Muscle layer of duodenum (tissue), 2 donors: ENCODE results near the gene LRRC25.

Experiments used
- H3K27ac ChIP-seq: one replicate; pipeline ENCODE4 v1.7.0; 2013; ENCODE audit warnings: mild to moderate bottlenecking, low read length
- H3K27me3 ChIP-seq: one replicate; pipeline ENCODE4 v1.7.0; 2013; ENCODE audit warnings: low read depth, mild to moderate bottlenecking, control low read depth, low read length
- H3K36me3 ChIP-seq, 2 donors: one replicate each; pipeline ENCODE4 v1.7.0; 2013; ENCODE audit warnings: low read length in 2 of 2, control low read depth in 1 of 2, mild to moderate bottlenecking in 1 of 2; ENCODE audit not compliant: insufficient read depth in 2 of 2, control insufficient read depth in 1 of 2
- H3K4me1 ChIP-seq, 2 donors: one replicate each; pipeline ENCODE4 v1.7.0; 2013; ENCODE audit warnings: low read length in 2 of 2, mild to moderate bottlenecking in 2 of 2, control low read depth in 1 of 2, moderate library complexity in 1 of 2; ENCODE audit not compliant: insufficient read depth in 2 of 2, control insufficient read depth in 1 of 2
- H3K4me3 ChIP-seq, 2 donors: one replicate each; pipeline ENCODE4 v1.7.0; 2013; ENCODE audit warnings: low read length in 2 of 2, low read depth in 1 of 2, mild to moderate bottlenecking in 1 of 2
- H3K9me3 ChIP-seq, 2 donors: one replicate each; pipeline ENCODE4 v1.7.0; 2013; ENCODE audit warnings: low read length in 2 of 2, control low read depth in 1 of 2, mild to moderate bottlenecking in 1 of 2; ENCODE audit not compliant: control insufficient read depth in 1 of 2
- donor health status: healthy.

The LRRC25 gene

DNA sequence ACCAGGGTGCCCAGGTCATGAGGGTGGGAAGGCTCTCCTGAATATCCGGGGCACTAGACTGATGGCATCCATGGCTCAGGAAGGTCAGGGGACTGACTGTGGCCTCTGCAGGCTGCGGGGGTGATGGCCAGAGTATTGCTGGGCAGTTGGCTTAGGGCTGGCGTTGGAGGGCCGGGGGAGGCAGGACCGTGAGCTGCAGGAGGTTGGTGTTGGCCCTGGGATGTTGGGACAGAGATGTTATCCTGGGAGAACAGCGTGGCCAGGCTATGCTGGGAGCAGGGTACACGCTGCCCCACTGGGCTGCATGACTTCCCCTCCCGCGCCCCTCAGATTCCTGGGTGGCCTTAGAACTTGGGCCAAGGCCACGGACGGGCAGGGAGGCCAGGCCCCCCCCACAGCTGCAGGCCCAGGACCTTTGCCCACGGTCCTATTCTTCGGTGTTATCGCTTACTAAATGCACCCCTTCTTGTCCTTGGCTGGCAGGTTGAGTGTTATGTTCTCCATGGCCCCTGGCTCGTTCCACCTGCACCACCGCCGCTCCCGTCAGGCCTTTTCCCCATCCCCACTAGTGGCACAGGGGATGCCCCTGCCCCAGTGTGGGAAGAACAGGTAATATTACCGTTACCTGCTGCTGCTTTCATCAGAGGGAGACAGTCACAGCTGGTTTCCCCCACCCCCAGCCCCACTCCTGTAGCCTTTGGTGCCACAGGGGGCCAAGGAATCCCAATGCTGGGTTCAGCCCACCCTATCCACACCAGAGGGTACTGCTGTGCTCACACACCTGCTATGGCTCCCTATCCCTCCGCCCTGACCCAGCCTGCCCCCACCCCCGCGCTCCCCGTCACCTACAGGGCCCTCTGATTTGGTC lies 43.7 kb upstream of the LRRC25 start:
- no peak overlapping the region for H3K27ac ChIP-seq
- H3K4me1 ChIP-seq = peaks cover 7 to 23% of the 10 kb centered on the region in 2 donors
- no peaks in the 10 kb centered on the region for H3K9me3 ChIP-seq
- peaks cover 21 to 28% of the 10 kb centered on the region in 2 donors for H3K36me3 ChIP-seq
- no peaks in the 10 kb centered on the region for H3K27me3 ChIP-seq
- no peak overlapping the region for H3K4me3 ChIP-seq

GRCh38 chr19:18440415-18440877 lies 43.0 kb upstream of the LRRC25 start:
- H3K36me3 ChIP-seq = peaks cover 16 to 21% of the 10 kb centered on the region in 2 donors
- no peaks in the 10 kb centered on the region for H3K9me3 ChIP-seq
- peaks cover 7 to 23% of the 10 kb centered on the region in 2 donors for H3K4me1 ChIP-seq
- no peaks in the 10 kb centered on the region for H3K27me3 ChIP-seq
- no peak overlapping the region for H3K27ac ChIP-seq
- H3K4me3 ChIP-seq = no peak overlapping the region

DNA sequence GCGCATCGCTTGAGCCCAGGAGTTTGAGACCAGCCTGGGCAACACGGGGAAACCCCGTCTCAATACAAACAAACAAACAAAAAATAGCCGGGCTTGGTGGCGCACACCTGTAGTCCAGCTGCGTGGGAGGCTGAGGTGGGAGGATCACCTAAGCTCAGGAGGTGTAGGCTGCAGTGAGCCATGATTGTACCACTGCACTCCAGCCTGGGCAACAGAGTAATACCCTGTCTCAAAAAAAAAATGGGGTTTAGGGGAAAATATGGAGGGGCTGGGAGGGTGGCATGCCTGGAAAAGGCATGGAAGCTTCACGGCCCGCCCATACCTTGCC lies 42.5 kb upstream of the LRRC25 start:
- no peaks in the 10 kb centered on the region for H3K9me3 ChIP-seq
- peaks cover 7 to 23% of the 10 kb centered on the region in 2 donors for H3K4me1 ChIP-seq
- no peak overlapping the region for H3K4me3 ChIP-seq
- no peaks in the 10 kb centered on the region for H3K27me3 ChIP-seq
- H3K36me3 ChIP-seq = peaks cover 16 to 17% of the 10 kb centered on the region in 2 donors
- H3K27ac ChIP-seq = no peak overlapping the region

DNA sequence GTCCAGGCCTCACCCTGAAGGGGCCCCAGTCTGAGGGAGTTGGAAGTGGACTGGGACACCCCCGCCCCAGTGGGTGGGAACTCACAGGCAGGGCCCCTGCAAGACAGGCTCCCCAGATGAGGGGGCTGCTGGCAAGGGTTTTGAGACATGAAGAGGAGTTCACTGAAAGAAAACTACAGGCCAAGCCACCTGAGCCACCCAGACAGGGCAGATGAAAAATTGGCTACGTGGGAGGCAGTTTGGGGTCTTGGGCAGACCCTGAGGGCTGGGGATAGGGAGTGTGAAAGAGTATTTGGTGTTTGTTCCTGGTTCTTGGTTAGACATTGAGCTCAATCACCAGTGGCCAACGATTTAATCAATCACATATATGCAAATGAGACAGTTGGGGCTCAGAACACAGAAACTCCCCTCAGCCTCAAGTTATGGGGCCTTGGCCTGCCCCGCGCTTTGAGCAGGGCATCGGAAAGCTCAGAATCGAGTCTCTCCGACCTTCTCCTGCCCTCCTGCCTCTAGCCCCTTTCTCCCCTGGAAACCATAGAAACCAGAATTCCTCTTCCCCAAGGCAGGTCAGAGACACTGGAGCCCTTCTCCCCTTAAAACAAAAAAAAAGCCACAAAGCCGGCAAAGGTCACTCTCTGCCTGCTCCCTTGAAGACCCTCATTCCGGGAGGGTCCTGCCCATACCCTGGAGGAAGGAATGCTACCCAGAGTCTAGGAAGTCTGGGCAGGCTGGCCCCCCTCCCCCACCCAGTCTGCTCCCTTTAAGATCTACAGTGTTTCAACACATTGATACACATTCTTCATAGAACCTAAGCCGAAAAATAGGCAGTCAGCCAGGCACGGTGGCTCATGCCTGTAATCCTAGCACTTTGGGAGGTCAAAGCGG lies 41.8 kb upstream of the LRRC25 start:
- Histone ChIP-seq H3K9me3 (no peaks in the 10 kb centered on the region), H3K4me1 (peaks cover 7 to 29% of the 10 kb centered on the region in 2 donors), H3K4me3 (no peak overlapping the region), H3K36me3 (peaks cover 10 to 11% of the 10 kb centered on the region in 2 donors), H3K27me3 (no peaks in the 10 kb centered on the region), H3K27ac (no peak overlapping the region)

GRCh38 chr19:18438331-18439024 lies 41.1 kb upstream of the LRRC25 start:
- H3K4me3 ChIP-seq = peak overlapping the region in 1 of 2 donors; percentile 62
- peaks cover 7 to 33% of the 10 kb centered on the region in 2 donors for H3K4me1 ChIP-seq
- no peaks in the 10 kb centered on the region for H3K9me3 ChIP-seq
- H3K36me3 ChIP-seq = peaks cover 2 to 3% of the 10 kb centered on the region in 2 donors
- H3K27me3 ChIP-seq = no peaks in the 10 kb centered on the region
- H3K27ac ChIP-seq = no peak overlapping the region

DNA sequence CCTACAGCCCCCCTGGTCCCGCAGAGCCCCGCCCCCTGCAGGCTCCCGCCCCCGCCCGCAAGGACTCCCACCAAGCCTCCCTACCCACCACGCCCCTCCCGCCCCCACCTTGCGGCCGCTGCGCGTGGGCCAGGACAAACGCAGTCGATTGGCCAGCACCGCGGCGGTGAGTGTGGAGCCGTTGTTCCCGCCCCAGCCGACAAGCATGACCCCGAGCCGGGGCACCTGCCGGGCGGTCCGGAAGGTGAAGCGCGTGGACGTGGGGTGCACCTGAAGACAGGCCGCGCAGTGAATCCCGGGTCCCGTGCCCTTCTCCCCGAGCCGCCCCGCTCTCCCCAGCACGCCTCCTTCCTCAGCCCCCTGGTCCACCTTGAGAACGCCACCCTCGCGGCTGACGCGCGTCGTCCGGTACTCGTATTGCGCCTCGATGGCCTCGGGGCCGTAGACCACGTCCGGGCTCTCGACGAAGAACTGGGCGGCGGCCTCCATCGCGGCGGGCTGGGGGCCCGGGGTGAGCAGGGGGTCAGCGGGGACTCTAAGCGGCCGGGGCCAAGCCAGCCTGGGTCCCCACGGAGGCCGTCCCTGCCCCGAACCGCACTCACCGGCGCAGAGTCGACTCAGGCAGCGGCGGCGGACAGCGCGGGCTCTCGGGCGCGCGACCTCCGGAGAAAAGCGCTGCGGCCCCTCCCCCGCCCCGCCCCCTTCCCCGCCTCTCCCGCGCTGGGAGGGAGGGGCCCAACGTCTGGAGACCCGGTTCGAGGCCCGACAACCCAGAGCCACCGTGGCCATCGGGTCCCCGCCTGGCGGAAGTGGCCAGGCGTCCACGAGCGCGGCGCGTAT lies 40.3 kb upstream of the LRRC25 start, which contains the start of gene ISYNA1:
ISYNA1 (minus strand) TSS at position 643 of the 840 bp plus-strand sequence; CDS start at position 489, 154 bp downstream.
- no peaks in the 10 kb centered on the region for H3K36me3 ChIP-seq
- no peak within 1 kb of the TSS for H3K27ac ChIP-seq
- peaks cover 7 to 33% of the 10 kb centered on the region in 2 donors for H3K4me1 ChIP-seq

GRCh38 chr19:18436671-18437490 lies 39.5 kb upstream of the LRRC25 start:
- Histone ChIP-seq H3K9me3 (no peaks in the 10 kb centered on the region), H3K27me3 (no peaks in the 10 kb centered on the region), H3K4me1 (peaks cover 4 to 36% of the 10 kb centered on the region in 2 donors), H3K4me3 (peak overlapping the region in 1 of 2 donors; percentile 62), H3K36me3 (no peaks in the 10 kb centered on the region), H3K27ac (no peak overlapping the region)

More for the DNA sequence above, 40.3 kb upstream of the LRRC25 start, which contains the start of gene ISYNA1:
- Histone ChIP-seq H3K27me3 (no peaks in the 10 kb centered on the region), H3K4me3 (peak within 1 kb of the TSS in 1 of 2 donors; percentile 62), H3K9me3 (no peaks in the 10 kb centered on the region)

DNA sequence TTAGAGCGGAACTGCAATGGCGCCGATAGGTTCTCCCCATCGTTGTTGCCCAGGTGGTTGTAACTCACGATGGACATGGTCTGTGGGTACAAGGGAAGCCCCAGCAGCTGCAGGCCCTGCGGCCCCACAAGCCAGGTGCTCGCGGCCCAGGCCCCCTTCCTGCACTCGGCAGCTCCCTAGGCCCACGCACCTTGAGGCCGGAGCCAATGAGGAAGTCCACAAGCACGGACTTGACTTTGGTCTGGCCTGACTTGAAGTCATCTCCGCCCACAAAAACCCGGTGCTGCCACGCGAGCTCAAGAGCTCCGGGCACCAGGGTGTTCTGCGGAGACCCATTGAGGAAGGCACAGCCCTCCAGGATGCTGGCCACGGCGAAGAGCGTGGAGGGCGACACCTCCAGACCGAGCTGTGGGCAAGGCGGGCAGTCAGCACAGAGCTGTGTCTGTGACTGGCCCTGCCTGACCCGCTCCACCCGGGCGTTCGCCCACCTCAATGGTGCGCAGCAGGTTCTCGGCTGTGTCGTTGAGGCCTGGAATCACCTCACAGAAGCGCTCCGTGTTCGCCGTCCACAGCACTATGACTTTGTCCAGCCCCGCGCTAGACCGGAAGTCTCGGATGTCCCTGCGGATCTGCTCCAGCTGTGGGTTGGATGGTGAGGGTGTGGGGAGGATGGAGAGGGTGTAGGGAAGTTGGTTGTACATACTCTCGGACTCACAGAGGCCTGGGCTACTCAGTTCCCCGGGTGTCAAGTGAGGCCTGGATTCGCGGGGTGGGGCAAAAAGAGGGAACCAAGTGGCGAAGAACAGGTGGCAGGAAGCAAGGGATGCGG lies 38.6 kb upstream of the LRRC25 start:
- Histone ChIP-seq H3K27me3 (no peaks in the 10 kb centered on the region), H3K36me3 (no peaks in the 10 kb centered on the region), H3K4me3 (peak overlapping the region in 1 of 2 donors; percentile 62), H3K27ac (no peak overlapping the region), H3K9me3 (no peaks in the 10 kb centered on the region), H3K4me1 (peaks cover 4 to 36% of the 10 kb centered on the region in 2 donors)

- no peak overlapping the region for H3K4me3 ChIP-seq
- H3K36me3 ChIP-seq = no peaks in the 10 kb centered on the region
- H3K27ac ChIP-seq = no peak overlapping the region
- H3K27me3 ChIP-seq = no peaks in the 10 kb centered on the region
- H3K4me1 ChIP-seq = peaks cover 4 to 36% of the 10 kb centered on the region in 2 donors
- H3K9me3 ChIP-seq = no peaks in the 10 kb centered on the region
These were observed 37.9 kb upstream of the LRRC25 start for GRCh38 chr19:18435178-18435841.
